SK-N-SH (cell line): ENCODE results near the gene AFM. TPM values are rescaled to one million over a fixed set of nuclear protein-coding genes. Genes with fewer than 3 reads are reported as not detected.

Source experiments
- CTCF ChIA-PET: fragments of 300-600, 350-600 bp; formaldehyde crosslinking; extraction: SDS; loops from one replicate; lab custom pipeline; 2021; lab: Yijun Ruan, JAX
- POLR2A ChIA-PET: fragments of 350-600 bp; sonication (Branson Sonifier 250); formaldehyde crosslinking; extraction: SDS; loops from one replicate; lab custom pipeline; 2020; ENCODE audit warnings: antibody characterized with exemption, inconsistent platforms; lab: Yijun Ruan, JAX
- DNase-seq: peaks from one replicate; pipeline ENCODE4 v3.0.0; 2012
- H2AFZ ChIP-seq: fragments of 200-600 bp; sonication (generic); 2 replicates; pipeline ENCODE4 v1.8.1; 2016; ENCODE audit warnings: antibody characterized with exemption, mild to moderate bottlenecking, low read depth
- H3F3A ChIP-seq: fragments of 200-600 bp; sonication (generic); replicated peaks from 2 replicates; pipeline ENCODE3; 2016; ENCODE audit warnings: antibody characterized with exemption, mild to moderate bottlenecking; ENCODE audit not compliant: insufficient read depth
- H3K27ac ChIP-seq, 2 experiments: fragments of 200-500 bp in 1 of 2; fragments of 200-600 bp in 1 of 2; sonication (Bioruptor generic) in 1 of 2; sonication (generic), shearing (Covaris generic) in 1 of 2; 2 replicates each; pipeline versions ENCODE4 v1.5.1 to v1.6.1; 2014 to 2016; ENCODE audit warnings: low read depth in 2 of 2, inconsistent platforms in 1 of 2, low read length in 1 of 2, mild to moderate bottlenecking in 1 of 2, mixed read lengths in 1 of 2
- H3K27me3 ChIP-seq: fragments of 200-600 bp; sonication (generic), shearing (Covaris generic); 2 replicates; pipeline ENCODE4 v1.6.1; 2016; ENCODE audit warnings: mixed run types; ENCODE audit not compliant: insufficient read depth
- H3K36me3 ChIP-seq, 2 experiments: fragments of 200-500 bp in 1 of 2; fragments of 200-600 bp in 1 of 2; sonication (Bioruptor generic) in 1 of 2; sonication (generic) in 1 of 2; replicated peaks in 1 of 2; 2 replicates each; pipeline versions ENCODE3 to v1.5.1; 2014 to 2016; ENCODE audit warnings: low read length in 1 of 2, mild to moderate bottlenecking in 1 of 2; ENCODE audit not compliant: insufficient read depth in 2 of 2, control insufficient read depth in 1 of 2
- H3K4me1 ChIP-seq, 2 experiments: fragments of 200-500 bp in 1 of 2; fragments of 200-600 bp in 1 of 2; sonication (Bioruptor generic) in 1 of 2; sonication (generic), shearing (Covaris generic) in 1 of 2; 2 replicates each; pipeline versions ENCODE4 v1.5.1 to v1.6.1; 2014 to 2016; ENCODE audit warnings: low read depth in 1 of 2, low read length in 1 of 2, mixed run types in 1 of 2; ENCODE audit not compliant: insufficient read depth in 2 of 2, control insufficient read depth in 1 of 2
- H3K4me2 ChIP-seq: fragments of 200-600 bp; sonication (generic), shearing (Covaris generic); 2 replicates; pipeline ENCODE4 v1.6.1; 2017; ENCODE audit warnings: mixed run types
- H3K4me3 ChIP-seq, 2 experiments: fragments of 200-500 bp in 1 of 2; fragments of 200-600 bp in 1 of 2; sonication (Bioruptor generic) in 1 of 2; sonication (generic), shearing (Covaris generic) in 1 of 2; 2 replicates each; pipeline versions ENCODE4 v1.5.1 to v1.8.1; 2014 to 2016; ENCODE audit warnings: low read depth in 2 of 2, inconsistent platforms in 1 of 2, low read length in 1 of 2, mild to moderate bottlenecking in 1 of 2, mixed read lengths in 1 of 2, moderate library complexity in 1 of 2
- H3K79me2 ChIP-seq: fragments of 200-600 bp; sonication (generic); 2 replicates; pipeline ENCODE4 v1.8.1; 2017; ENCODE audit warnings: mild to moderate bottlenecking; ENCODE audit not compliant: insufficient read depth
- H3K9ac ChIP-seq: fragments of 200-600 bp; sonication (generic); 2 replicates; pipeline ENCODE4 v1.6.1; 2017; ENCODE audit warnings: mixed run types
- H3K9me2 ChIP-seq: fragments of 200-600 bp; sonication (generic); 2 replicates; pipeline ENCODE4 v1.6.1; 2017; ENCODE audit warnings: mixed run types
- H3K9me3 ChIP-seq: fragments of 200-600 bp; sonication (generic); 2 replicates; pipeline ENCODE4 v1.6.1; 2017; ENCODE audit warnings: mixed run types, mild to moderate bottlenecking, moderate library complexity
- H4K20me1 ChIP-seq: fragments of 200-600 bp; sonication (generic); 2 replicates; pipeline ENCODE4 v1.6.1; 2017; ENCODE audit warnings: mild to moderate bottlenecking, mixed run types; ENCODE audit not compliant: insufficient read depth
- CHD2 ChIP-seq: fragments of 150-350 bp; IDR thresholded peaks from 2 replicates; pipeline ENCODE4 v1.6.1; 2018; ENCODE audit warnings: low read length; ENCODE audit not compliant: partially characterized antibody
- CTCF ChIP-seq: fragments of 200-600 bp; sonication (generic); IDR thresholded peaks from 2 replicates; pipeline ENCODE4 v1.6.1; 2017; ENCODE audit warnings: antibody characterized with exemption, mild to moderate bottlenecking, moderate library complexity
- ELF1 ChIP-seq: IDR thresholded peaks from 2 replicates; pipeline ENCODE4 v1.4.0; 2012
- EZH2phosphoT487 ChIP-seq: fragments of 200-600 bp; sonication (generic); IDR thresholded peaks from 2 replicates; pipeline ENCODE4 v1.6.1; 2017; ENCODE audit warnings: low read depth, mixed run types, mild to moderate bottlenecking, antibody characterized with exemption, moderate library complexity, borderline replicate concordance
- GATA2 ChIP-seq: sonication (generic); formaldehyde crosslinking; IDR thresholded peaks from 2 replicates; pipeline ENCODE4 v1.5.0; 2020; ENCODE audit warnings: mild to moderate bottlenecking, missing genetic modification reagents
- MAX ChIP-seq: IDR thresholded peaks from 2 replicates; pipeline ENCODE4 v1.4.0; 2012; ENCODE audit warnings: low read depth
- MEF2A ChIP-seq: IDR thresholded peaks from 2 replicates; pipeline ENCODE4 v1.4.0; 2012; ENCODE audit warnings: low read depth, borderline replicate concordance
- MXI1 ChIP-seq: IDR thresholded peaks from 2 replicates; pipeline ENCODE4 v1.6.1; 2012; ENCODE audit warnings: mild to moderate bottlenecking, low read depth, low read length, improper control_type of control experiment
- NFIC ChIP-seq: IDR thresholded peaks from 2 replicates; pipeline ENCODE4 v1.4.0; 2012; ENCODE audit warnings: borderline replicate concordance
- POLR2AphosphoS5 ChIP-seq: IDR thresholded peaks from 2 replicates; pipeline ENCODE4 v1.6.1; 2012; ENCODE audit warnings: low read depth, low read length
- RAD21 ChIP-seq: IDR thresholded peaks from 2 replicates; pipeline ENCODE4 v1.6.1; 2012; ENCODE audit warnings: mild to moderate bottlenecking, low read length
- RXRA ChIP-seq: IDR thresholded peaks from 2 replicates; pipeline ENCODE4 v1.4.0; 2012; ENCODE audit warnings: low read depth, mild to moderate bottlenecking, borderline replicate concordance
- TAF1 ChIP-seq: IDR thresholded peaks from 2 replicates; pipeline ENCODE4 v1.6.1; 2012; ENCODE audit warnings: low read depth, mild to moderate bottlenecking, low read length, moderate library complexity, borderline replicate concordance
- TCF12 ChIP-seq: IDR thresholded peaks from 2 replicates; pipeline ENCODE4 v1.4.0; 2012
- TEAD4 ChIP-seq: IDR thresholded peaks from 2 replicates; pipeline ENCODE4 v1.4.0; 2012; ENCODE audit warnings: mild to moderate bottlenecking, borderline replicate concordance; ENCODE audit not compliant: insufficient read depth
- WGBS: methylation state at CpG from one replicate; pipeline ENCODE4 v1.1.6; 2017; ENCODE audit warnings: low lambda C conversion rate; 5-methylcytosine and 5-hydroxymethylcytosine counted together
- polyA plus RNA-seq, 3 experiments: library from polyadenylated mRNA; depleted of rRNA; stranded (reverse); fragments of >200 nt; gene quantifications; 2 replicates each; pipeline ENCODE4 v1.2.3, GENCODE V29; 2012
- TF ChIP-seq, protein P1 (sequence below): IDR thresholded peaks from 2 replicates; pipeline ENCODE4 v1.4.0; 2012; ENCODE audit warnings: low read depth, borderline replicate concordance
- TF ChIP-seq, protein P2 (sequence below): IDR thresholded peaks from 2 replicates; pipeline ENCODE4 v1.6.1; 2012; ENCODE audit warnings: mild to moderate bottlenecking, low read depth, low read length, moderate library complexity
- TF ChIP-seq, protein P3 (sequence below): fragments of 150-350 bp; IDR thresholded peaks from 2 replicates; pipeline ENCODE4 v1.6.1; 2017; ENCODE audit warnings: antibody characterized with exemption, low read length, low read depth, borderline replicate concordance

Gene AFM
- polyA plus RNA-seq, 1 of the 3 experiments (the other 2 are of a cell fraction) = not detected

- DNase-seq = no peak
- Histone ChIP-seq H3K79me2 (no peaks in the 10 kb centered on the region), H3K9me2 (no peaks in the 10 kb centered on the region), H3F3A (no peaks in the 10 kb centered on the region), H3K4me2 (no peak overlapping the region), H4K20me1 (no peaks in the 10 kb centered on the region), H3K9me3 (no peaks in the 10 kb centered on the region), H3K27ac (no peak overlapping the region), H3K4me3 (no peak overlapping the region), H3K9ac (no peak overlapping the region), H2AFZ (no peak overlapping the region), H3K27me3 (peaks cover 6% of the 10 kb centered on the region; the same call in 1 of the 2 replicates), H3K4me1 (no peaks in the 10 kb centered on the region), H3K36me3 (no peaks in the 10 kb centered on the region)
- 12% methylated on average over 1 of the region's 1 CpG for WGBS
- POLR2A ChIA-PET = no interaction called here
- TF ChIP-seq POLR2AphosphoS5 (no peak), TEAD4 (no peak), ELF1 (no peak), TAF1 (no peak), TCF12 (no peak), CTCF (no peak), NFIC (no peak), RXRA (no peak), MXI1 (no peak), GATA2 (CRISPR knock-in tag) (no peak), MAX (no peak), MEF2A (no peak), RAD21 (no peak), EZH2phosphoT487 (no peak), CHD2 (no peak)
- TF ChIP-seq, protein P1, sequence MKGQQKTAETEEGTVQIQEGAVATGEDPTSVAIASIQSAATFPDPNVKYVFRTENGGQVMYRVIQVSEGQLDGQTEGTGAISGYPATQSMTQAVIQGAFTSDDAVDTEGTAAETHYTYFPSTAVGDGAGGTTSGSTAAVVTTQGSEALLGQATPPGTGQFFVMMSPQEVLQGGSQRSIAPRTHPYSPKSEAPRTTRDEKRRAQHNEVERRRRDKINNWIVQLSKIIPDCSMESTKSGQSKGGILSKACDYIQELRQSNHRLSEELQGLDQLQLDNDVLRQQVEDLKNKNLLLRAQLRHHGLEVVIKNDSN = no peak
- TF ChIP-seq, protein P2, sequence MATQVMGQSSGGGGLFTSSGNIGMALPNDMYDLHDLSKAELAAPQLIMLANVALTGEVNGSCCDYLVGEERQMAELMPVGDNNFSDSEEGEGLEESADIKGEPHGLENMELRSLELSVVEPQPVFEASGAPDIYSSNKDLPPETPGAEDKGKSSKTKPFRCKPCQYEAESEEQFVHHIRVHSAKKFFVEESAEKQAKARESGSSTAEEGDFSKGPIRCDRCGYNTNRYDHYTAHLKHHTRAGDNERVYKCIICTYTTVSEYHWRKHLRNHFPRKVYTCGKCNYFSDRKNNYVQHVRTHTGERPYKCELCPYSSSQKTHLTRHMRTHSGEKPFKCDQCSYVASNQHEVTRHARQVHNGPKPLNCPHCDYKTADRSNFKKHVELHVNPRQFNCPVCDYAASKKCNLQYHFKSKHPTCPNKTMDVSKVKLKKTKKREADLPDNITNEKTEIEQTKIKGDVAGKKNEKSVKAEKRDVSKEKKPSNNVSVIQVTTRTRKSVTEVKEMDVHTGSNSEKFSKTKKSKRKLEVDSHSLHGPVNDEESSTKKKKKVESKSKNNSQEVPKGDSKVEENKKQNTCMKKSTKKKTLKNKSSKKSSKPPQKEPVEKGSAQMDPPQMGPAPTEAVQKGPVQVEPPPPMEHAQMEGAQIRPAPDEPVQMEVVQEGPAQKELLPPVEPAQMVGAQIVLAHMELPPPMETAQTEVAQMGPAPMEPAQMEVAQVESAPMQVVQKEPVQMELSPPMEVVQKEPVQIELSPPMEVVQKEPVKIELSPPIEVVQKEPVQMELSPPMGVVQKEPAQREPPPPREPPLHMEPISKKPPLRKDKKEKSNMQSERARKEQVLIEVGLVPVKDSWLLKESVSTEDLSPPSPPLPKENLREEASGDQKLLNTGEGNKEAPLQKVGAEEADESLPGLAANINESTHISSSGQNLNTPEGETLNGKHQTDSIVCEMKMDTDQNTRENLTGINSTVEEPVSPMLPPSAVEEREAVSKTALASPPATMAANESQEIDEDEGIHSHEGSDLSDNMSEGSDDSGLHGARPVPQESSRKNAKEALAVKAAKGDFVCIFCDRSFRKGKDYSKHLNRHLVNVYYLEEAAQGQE = no peak
- TF ChIP-seq, protein P3, sequence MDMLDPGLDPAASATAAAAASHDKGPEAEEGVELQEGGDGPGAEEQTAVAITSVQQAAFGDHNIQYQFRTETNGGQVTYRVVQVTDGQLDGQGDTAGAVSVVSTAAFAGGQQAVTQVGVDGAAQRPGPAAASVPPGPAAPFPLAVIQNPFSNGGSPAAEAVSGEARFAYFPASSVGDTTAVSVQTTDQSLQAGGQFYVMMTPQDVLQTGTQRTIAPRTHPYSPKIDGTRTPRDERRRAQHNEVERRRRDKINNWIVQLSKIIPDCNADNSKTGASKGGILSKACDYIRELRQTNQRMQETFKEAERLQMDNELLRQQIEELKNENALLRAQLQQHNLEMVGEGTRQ = no peak
- CTCF ChIA-PET = no interaction called here
Observed at GRCh38 chr4:73525611-73526010, 44.1 kb downstream of the AFM start.
